HepG2 (cell line): ENCODE data around the gene SHPK. TPM values are rescaled to one million over a fixed set of nuclear protein-coding genes. Genes with fewer than 3 reads are reported as not detected.

Experiments
- BCL3 ChIP-seq: sonication (generic); formaldehyde crosslinking; IDR thresholded peaks from 2 replicates; pipeline ENCODE4 v1.5.1; 2020; ENCODE audit warnings: mild to moderate bottlenecking, missing genetic modification reagents, moderate library complexity
- ESRRA ChIP-seq: sonication (generic); formaldehyde crosslinking; IDR thresholded peaks from 2 replicates; pipeline ENCODE4 v1.5.1; 2020; ENCODE audit warnings: mild to moderate bottlenecking, low read depth, missing genetic modification reagents
- MAFG ChIP-seq: sonication (generic); formaldehyde crosslinking; IDR thresholded peaks from 2 replicates; pipeline ENCODE4 v1.5.1; 2020; ENCODE audit warnings: mild to moderate bottlenecking, missing genetic modification reagents
- POLR2A ChIP-seq, 2 experiments: IDR thresholded peaks; 2 replicates each; pipeline ENCODE4 v1.6.1; 2011; ENCODE audit warnings: low read depth in 2 of 2, low read length in 2 of 2, mild to moderate bottlenecking in 1 of 2, moderate library complexity in 1 of 2; ENCODE audit not compliant: insufficient read depth in 1 of 2
- ZBTB7B ChIP-seq: sonication (generic); formaldehyde crosslinking; IDR thresholded peaks from 2 replicates; pipeline ENCODE4 v1.4.0; 2020; ENCODE audit warnings: missing genetic modification reagents
- ZNF292 ChIP-seq: sonication (generic); formaldehyde crosslinking; IDR thresholded peaks from 2 replicates; pipeline ENCODE4 v1.8.1; 2022; ENCODE audit warnings: mild to moderate bottlenecking, low read depth, missing genetic modification reagents, borderline replicate concordance
- ZNF317 ChIP-seq: sonication (generic); formaldehyde crosslinking; IDR thresholded peaks from 2 replicates; pipeline ENCODE4 v1.5.0; 2020; ENCODE audit warnings: mild to moderate bottlenecking, missing genetic modification reagents
- ZNF580 ChIP-seq: IDR thresholded peaks from 2 replicates; pipeline ENCODE4 v1.6.1; 2016; ENCODE audit warnings: low read depth, borderline replicate concordance
- ZNF687 ChIP-seq: sonication (generic); formaldehyde crosslinking; IDR thresholded peaks from 2 replicates; pipeline ENCODE4 v1.5.1; 2020; ENCODE audit warnings: mild to moderate bottlenecking, missing genetic modification reagents, moderate library complexity
- polyA plus RNA-seq, 8 experiments: library from polyadenylated mRNA; depleted of rRNA in 3 of 8; stranded (reverse) in 7 of 8; unstranded in 1 of 8; fragments of >200 nt; fragmentation: Illumina TruSeq in 4 of 8; extraction: Trizol in 4 of 8; gene quantifications; 2 replicates each; pipeline versions ENCODE4 v1.2.1 to v1.2.3, GENCODE V29; 2011 to 2016; ENCODE audit warnings: low read depth in 4 of 8, missing spikeins in 1 of 8, mixed read lengths in 1 of 8; ENCODE audit not compliant: insufficient read depth in 1 of 8
- total RNA-seq, 5 experiments: library from RNA; depleted of rRNA; stranded (reverse); fragments of >200 nt; fragmentation: Illumina TruSeq; extraction: Trizol; gene quantifications; 2 replicates each; pipeline ENCODE4 v1.2.3, GENCODE V29; 2016; ENCODE audit warnings: low read depth in 1 of 5
- TF ChIP-seq, protein P1 (sequence below): sonication (generic); formaldehyde crosslinking; IDR thresholded peaks from 2 replicates; pipeline ENCODE4 v1.4.0; 2020; ENCODE audit warnings: mild to moderate bottlenecking, missing genetic modification reagents
- TF ChIP-seq, protein P2 (sequence below): sonication (generic); formaldehyde crosslinking; IDR thresholded peaks from 2 replicates; pipeline ENCODE4 v1.9.0; 2022; ENCODE audit warnings: missing genetic modification reagents, mild to moderate bottlenecking, borderline replicate concordance
- TF ChIP-seq, protein P3 (sequence below): sonication (generic); formaldehyde crosslinking; conservative IDR thresholded peaks from 2 replicates; pipeline ENCODE4 v1.4.0; 2020; ENCODE audit warnings: missing genetic modification reagents

The SHPK gene
- total and polyA plus RNA-seq, 2 of the 13 experiments (the other 11 are each of a cell fraction or from before 2014, with no cell fraction given), result 16.2 to 30.9 TPM

GRCh38 chr17:3678095-3678820, 42.2 kb upstream of the SHPK start (continued):
- TF ChIP-seq, protein P1, sequence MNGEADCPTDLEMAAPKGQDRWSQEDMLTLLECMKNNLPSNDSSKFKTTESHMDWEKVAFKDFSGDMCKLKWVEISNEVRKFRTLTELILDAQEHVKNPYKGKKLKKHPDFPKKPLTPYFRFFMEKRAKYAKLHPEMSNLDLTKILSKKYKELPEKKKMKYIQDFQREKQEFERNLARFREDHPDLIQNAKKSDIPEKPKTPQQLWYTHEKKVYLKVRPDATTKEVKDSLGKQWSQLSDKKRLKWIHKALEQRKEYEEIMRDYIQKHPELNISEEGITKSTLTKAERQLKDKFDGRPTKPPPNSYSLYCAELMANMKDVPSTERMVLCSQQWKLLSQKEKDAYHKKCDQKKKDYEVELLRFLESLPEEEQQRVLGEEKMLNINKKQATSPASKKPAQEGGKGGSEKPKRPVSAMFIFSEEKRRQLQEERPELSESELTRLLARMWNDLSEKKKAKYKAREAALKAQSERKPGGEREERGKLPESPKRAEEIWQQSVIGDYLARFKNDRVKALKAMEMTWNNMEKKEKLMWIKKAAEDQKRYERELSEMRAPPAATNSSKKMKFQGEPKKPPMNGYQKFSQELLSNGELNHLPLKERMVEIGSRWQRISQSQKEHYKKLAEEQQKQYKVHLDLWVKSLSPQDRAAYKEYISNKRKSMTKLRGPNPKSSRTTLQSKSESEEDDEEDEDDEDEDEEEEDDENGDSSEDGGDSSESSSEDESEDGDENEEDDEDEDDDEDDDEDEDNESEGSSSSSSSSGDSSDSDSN (CRISPR knock-in tag), result peak; percentile 41; the same call in 1 of the 2 replicates
- 0 out of 2 replicates have a peak, but pooled peaks have one; percentile 46 for TF ChIP-seq ZBTB7B (CRISPR knock-in tag)
- TF ChIP-seq MAFG (CRISPR knock-in tag), result 0 out of 2 replicates have a peak, but pooled peaks have one; percentile 40
- TF ChIP-seq, protein P2, sequence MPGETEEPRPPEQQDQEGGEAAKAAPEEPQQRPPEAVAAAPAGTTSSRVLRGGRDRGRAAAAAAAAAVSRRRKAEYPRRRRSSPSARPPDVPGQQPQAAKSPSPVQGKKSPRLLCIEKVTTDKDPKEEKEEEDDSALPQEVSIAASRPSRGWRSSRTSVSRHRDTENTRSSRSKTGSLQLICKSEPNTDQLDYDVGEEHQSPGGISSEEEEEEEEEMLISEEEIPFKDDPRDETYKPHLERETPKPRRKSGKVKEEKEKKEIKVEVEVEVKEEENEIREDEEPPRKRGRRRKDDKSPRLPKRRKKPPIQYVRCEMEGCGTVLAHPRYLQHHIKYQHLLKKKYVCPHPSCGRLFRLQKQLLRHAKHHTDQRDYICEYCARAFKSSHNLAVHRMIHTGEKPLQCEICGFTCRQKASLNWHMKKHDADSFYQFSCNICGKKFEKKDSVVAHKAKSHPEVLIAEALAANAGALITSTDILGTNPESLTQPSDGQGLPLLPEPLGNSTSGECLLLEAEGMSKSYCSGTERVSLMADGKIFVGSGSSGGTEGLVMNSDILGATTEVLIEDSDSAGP, result peak; percentile 56; the same call in 1 of the 2 replicates
- TF ChIP-seq, protein P3, sequence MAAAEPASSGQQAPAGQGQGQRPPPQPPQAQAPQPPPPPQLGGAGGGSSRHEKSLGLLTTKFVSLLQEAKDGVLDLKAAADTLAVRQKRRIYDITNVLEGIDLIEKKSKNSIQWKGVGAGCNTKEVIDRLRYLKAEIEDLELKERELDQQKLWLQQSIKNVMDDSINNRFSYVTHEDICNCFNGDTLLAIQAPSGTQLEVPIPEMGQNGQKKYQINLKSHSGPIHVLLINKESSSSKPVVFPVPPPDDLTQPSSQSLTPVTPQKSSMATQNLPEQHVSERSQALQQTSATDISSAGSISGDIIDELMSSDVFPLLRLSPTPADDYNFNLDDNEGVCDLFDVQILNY (CRISPR knock-in tag), result no peak
- TF ChIP-seq BCL3 (CRISPR knock-in tag), result 0 out of 2 replicates have a peak, but pooled peaks have one; percentile 41
- peak in 1 of 2 experiments; percentile 52; a peak in 1 of 4 replicates for TF ChIP-seq POLR2A (IDR thresholded peaks at IDR 0.05; ENCODE audit: insufficient read depth in 1 of 2, low read depth in 2 of 2, low read length in 2 of 2)
- 0 out of 2 replicates have a peak, but pooled peaks have one; percentile 47 for TF ChIP-seq ZNF580 (CRISPR knock-in tag)
- TF ChIP-seq ZNF317 (CRISPR knock-in tag), result no peak
- TF ChIP-seq ESRRA (CRISPR knock-in tag), result no peak
- peak; percentile 75 for TF ChIP-seq ZNF292 (CRISPR knock-in tag)
- TF ChIP-seq ZNF687 (CRISPR knock-in tag), result peak; percentile 92
